Measurements from ENCODE around the gene VPS8.
"Not testable (repeated sequence)": the region's sequence is repeated elsewhere in the genome, so short reads cannot be mapped to it uniquely, and the experiment has no call there.

VPS8 gene

DNA sequence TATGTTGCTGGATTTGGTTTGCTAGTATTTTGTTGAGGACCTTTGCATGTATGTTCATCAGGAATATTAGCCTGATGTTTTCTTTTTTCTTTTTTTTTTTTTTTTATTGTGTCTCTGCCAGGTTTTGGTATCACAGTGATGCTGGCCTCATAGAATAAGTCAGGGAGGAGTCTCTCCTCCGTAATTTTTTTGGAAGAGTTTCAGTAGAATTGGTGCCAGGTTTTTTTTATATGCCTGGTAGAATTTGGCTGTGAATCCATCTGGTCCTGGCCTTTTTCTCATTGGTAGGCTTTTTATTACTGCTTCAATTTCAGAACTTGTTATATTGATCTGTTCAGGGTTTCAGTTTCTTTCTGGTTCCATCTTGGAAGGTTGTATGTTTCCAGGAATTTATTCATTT, 165.8 kb downstream of the VPS8 start:
- peak in 1 of 2 donors; percentile 48 for DNase-seq (ENCODE audit: low read depth in 2 of 2)
- no peak overlapping the region for H3K4me3 ChIP-seq (replicated peaks in 1 of 2; ENCODE audit: low read depth in 2 of 2, low read length in 2 of 2)
- TF ChIP-seq, protein P1, sequence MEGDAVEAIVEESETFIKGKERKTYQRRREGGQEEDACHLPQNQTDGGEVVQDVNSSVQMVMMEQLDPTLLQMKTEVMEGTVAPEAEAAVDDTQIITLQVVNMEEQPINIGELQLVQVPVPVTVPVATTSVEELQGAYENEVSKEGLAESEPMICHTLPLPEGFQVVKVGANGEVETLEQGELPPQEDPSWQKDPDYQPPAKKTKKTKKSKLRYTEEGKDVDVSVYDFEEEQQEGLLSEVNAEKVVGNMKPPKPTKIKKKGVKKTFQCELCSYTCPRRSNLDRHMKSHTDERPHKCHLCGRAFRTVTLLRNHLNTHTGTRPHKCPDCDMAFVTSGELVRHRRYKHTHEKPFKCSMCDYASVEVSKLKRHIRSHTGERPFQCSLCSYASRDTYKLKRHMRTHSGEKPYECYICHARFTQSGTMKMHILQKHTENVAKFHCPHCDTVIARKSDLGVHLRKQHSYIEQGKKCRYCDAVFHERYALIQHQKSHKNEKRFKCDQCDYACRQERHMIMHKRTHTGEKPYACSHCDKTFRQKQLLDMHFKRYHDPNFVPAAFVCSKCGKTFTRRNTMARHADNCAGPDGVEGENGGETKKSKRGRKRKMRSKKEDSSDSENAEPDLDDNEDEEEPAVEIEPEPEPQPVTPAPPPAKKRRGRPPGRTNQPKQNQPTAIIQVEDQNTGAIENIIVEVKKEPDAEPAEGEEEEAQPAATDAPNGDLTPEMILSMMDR (IDR thresholded peaks at IDR 0.05; ENCODE audit: low read depth, low read length) = no peak

DNA sequence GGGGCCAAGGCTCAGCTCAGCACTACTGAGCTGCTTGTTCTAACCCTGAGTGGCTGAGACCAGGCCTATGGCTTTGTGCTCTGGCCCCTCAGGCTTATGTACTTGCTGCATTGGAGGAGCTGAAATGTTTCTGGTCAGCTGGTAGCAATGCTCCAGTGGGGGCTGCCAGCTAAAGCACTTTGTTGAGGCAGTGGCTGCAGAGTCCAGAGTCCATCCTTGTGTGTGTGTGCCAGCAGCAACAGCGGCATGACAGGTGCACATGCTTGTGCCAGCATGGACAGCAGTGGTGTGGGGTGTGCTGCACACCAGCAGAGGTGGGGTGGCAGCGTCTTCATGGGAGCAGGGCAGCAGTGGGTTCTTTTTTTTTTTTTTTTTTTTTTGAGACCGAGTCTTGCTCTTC, 169.1 kb downstream of the VPS8 start:
- no peak overlapping the region for H3K4me3 ChIP-seq (replicated peaks in 1 of 2; ENCODE audit: low read depth in 2 of 2, low read length in 2 of 2)
- DNase-seq (ENCODE audit: low read depth in 2 of 2) = no peak
- TF ChIP-seq, protein P1 (IDR thresholded peaks at IDR 0.05; ENCODE audit: low read depth, low read length) = no peak

DNA sequence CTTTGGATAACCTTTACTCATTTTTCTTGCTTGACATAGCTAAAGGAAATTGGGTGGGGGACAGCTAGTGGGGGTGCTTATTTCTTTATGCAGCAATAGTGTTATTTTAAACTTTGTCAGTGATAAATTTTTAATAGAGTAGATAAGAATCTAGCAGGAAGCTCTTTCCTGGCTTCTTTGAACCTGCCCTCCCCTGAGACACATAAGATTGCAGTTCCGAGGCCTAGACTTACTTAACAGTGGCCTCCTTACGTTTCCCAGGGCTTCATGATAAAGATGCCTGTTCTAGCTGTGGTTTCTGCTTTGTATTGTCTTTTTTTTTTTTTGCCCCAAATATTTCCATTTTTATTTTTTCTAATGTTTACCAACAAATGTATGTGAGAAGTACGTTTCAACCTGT, 170.1 kb downstream of the VPS8 start:
- DNase-seq (ENCODE audit: low read depth in 2 of 2) = no peak
- TF ChIP-seq, protein P1 (IDR thresholded peaks at IDR 0.05; ENCODE audit: low read depth, low read length) = no peak
- H3K4me3 ChIP-seq (replicated peaks in 1 of 2; ENCODE audit: low read depth in 2 of 2, low read length in 2 of 2) = no peak overlapping the region

DNA sequence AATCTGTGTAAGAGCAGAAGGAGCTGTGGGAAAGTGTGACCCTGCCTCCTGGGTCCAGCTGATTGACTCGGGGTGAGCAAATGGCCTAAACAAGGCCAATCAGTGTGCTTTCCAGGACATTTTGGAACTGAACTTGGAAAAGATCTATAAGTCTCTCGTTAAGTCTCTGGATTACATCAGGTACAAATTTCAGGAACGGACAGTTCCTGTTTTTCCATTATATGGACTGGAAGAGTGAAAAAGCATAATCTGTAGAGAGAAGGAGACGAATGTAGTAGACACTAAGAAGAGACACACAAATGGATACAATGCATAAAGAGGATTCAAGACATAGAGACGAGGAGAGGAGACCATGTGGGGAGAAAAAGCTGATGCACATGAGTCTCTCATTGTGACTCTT, 173.6 kb downstream of the VPS8 start:
- DNase-seq (ENCODE audit: low read depth in 2 of 2) = no peak
- TF ChIP-seq, protein P1 (IDR thresholded peaks at IDR 0.05; ENCODE audit: low read depth, low read length) = no peak

DNA sequence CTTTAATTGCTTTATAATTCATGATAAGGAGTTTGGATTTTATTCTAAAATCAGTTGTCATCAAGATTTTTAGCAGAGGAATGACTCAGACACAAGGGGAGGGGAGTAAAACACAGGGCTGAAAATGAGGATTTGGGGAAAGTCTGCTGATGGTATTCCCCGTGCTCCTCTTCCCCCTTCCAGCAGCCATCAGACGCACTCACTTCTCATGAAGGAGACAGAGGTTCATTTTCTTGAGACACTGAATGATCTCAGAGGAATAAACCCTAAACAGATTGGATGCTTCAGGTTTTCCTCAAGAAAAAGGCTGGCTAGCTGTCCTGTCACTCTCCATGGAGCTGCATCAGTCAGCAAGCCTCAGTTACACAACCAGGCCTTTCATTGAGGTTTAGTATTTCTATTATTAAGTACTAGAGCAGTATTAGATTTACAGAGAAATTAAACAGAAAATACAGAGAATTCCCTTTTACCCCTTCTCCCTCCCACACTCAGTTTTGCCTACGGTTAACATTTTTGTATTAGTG, 174.5 kb downstream of the VPS8 start:
- DNase-seq (ENCODE audit: low read depth in 2 of 2) = peak in 1 of 2 donors; percentile 19
- H3K4me3 ChIP-seq (replicated peaks in 1 of 2; ENCODE audit: low read depth in 2 of 2, low read length in 2 of 2) = no peak overlapping the region
- TF ChIP-seq, protein P1 (IDR thresholded peaks at IDR 0.05; ENCODE audit: low read depth, low read length) = no peak

More for the DNA sequence above, 173.6 kb downstream of the VPS8 start:
- no peak overlapping the region for H3K4me3 ChIP-seq (replicated peaks in 1 of 2; ENCODE audit: low read depth in 2 of 2, low read length in 2 of 2)

DNA sequence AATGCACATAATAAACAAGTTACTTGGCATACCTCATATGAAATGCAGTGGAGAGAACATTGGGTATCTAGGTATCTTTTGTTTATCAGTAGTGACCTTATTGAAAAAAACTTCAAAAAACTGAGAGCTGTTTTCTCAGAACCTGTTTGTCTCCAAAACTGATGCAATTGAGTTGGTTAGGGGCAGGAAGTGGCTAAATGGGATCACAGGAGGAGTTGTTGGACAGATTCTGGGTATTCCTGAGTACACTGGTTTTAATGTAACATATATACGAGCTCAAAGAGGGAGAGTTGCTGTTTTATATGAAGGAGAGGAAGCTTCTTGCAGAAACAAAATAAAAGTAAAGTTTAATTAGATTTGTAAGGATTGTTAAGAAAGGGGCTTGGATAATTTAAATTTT, 181.4 kb downstream of the VPS8 start:
- DNase-seq (ENCODE audit: low read depth in 2 of 2) = no peak
- TF ChIP-seq, protein P1 (IDR thresholded peaks at IDR 0.05; ENCODE audit: low read depth, low read length) = no peak
- H3K4me3 ChIP-seq (replicated peaks in 1 of 2; ENCODE audit: low read depth in 2 of 2, low read length in 2 of 2) = no peak overlapping the region

DNA sequence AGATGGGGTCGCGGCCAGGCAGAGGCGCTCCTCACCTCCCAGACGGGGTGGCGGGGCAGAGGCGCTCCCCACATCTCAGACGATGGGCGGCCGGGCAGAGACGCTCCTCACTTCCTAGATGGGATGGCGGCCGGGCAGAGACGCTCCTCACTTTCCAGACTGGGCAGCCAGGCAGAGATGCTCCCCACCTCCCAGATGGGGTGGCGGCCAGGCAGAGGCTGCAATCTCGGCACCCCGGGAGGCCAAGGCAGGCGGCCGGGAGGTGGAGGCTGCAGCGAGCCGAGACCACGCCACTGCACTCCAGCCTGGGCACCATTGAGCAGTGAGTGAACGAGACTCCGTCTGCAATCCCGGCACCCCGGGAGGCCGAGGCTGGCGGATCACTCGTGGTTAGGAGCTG, 191.9 kb downstream of the VPS8 start:
- not testable (repeated sequence) for DNase-seq (ENCODE audit: low read depth in 2 of 2); H3K4me3 ChIP-seq (replicated peaks in 1 of 2; ENCODE audit: low read depth in 2 of 2, low read length in 2 of 2)
